ENCODE results near the gene SLC12A8.

Gene SLC12A8

GRCh38 chr3:125231895-125232294 lies 19.3 kb upstream of the SLC12A8 start:
- no peaks in the 10 kb centered on the region for H3K9me2 ChIP-seq (replicated peaks; ENCODE audit: low read depth, low read length)
- H3K9me3 ChIP-seq (ENCODE audit: insufficient read depth, low read depth, low read length), result no peaks in the 10 kb centered on the region
- TF ChIP-seq EZH2phosphoT487 (IDR thresholded peaks at IDR 0.05; ENCODE audit: borderline replicate concordance), result no peak
- TF ChIP-seq, protein P1, sequence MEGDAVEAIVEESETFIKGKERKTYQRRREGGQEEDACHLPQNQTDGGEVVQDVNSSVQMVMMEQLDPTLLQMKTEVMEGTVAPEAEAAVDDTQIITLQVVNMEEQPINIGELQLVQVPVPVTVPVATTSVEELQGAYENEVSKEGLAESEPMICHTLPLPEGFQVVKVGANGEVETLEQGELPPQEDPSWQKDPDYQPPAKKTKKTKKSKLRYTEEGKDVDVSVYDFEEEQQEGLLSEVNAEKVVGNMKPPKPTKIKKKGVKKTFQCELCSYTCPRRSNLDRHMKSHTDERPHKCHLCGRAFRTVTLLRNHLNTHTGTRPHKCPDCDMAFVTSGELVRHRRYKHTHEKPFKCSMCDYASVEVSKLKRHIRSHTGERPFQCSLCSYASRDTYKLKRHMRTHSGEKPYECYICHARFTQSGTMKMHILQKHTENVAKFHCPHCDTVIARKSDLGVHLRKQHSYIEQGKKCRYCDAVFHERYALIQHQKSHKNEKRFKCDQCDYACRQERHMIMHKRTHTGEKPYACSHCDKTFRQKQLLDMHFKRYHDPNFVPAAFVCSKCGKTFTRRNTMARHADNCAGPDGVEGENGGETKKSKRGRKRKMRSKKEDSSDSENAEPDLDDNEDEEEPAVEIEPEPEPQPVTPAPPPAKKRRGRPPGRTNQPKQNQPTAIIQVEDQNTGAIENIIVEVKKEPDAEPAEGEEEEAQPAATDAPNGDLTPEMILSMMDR (conservative IDR thresholded peaks at IDR 0.05; ENCODE audit: low read length), result no peak
- H3K36me3 ChIP-seq (ENCODE audit: insufficient read depth, low read length), result peaks cover 31% of the 10 kb centered on the region; the same call in 1 of the 2 replicates
- no peak overlapping the region for H3K9ac ChIP-seq (ENCODE audit: low read depth, low read length, poor library complexity, severe bottlenecking)
- no peaks in the 10 kb centered on the region for H4K20me1 ChIP-seq (ENCODE audit: insufficient read depth, low read length, poor library complexity, severe bottlenecking)
- no peaks in the 10 kb centered on the region for H3K27me3 ChIP-seq (ENCODE audit: insufficient read depth, low read length, poor library complexity, severe bottlenecking)
- no peak overlapping the region for H3K4me2 ChIP-seq (ENCODE audit: low read depth, low read length, poor library complexity, severe bottlenecking)
- no peak overlapping the region for H3K4me3 ChIP-seq (ENCODE audit: low read length, poor library complexity, severe bottlenecking)
- no peak overlapping the region for H2AFZ ChIP-seq (ENCODE audit: low read length)
- H3K79me2 ChIP-seq (ENCODE audit: insufficient read depth, low read length), result no peaks in the 10 kb centered on the region
- H3F3A ChIP-seq (ENCODE audit: low read depth), result no peaks in the 10 kb centered on the region
- H3K4me1 ChIP-seq (ENCODE audit: insufficient read depth, low read length, poor library complexity, severe bottlenecking), result no peaks in the 10 kb centered on the region

- no peak overlapping the region for H3K9ac ChIP-seq (ENCODE audit: low read depth, low read length, poor library complexity, severe bottlenecking)
- no peaks in the 10 kb centered on the region for H3K79me2 ChIP-seq (ENCODE audit: insufficient read depth, low read length)
- H3K4me1 ChIP-seq (ENCODE audit: insufficient read depth, low read length, poor library complexity, severe bottlenecking), result no peaks in the 10 kb centered on the region
- H4K20me1 ChIP-seq (ENCODE audit: insufficient read depth, low read length, poor library complexity, severe bottlenecking), result no peaks in the 10 kb centered on the region
- no peaks in the 10 kb centered on the region for H3K27me3 ChIP-seq (ENCODE audit: insufficient read depth, low read length, poor library complexity, severe bottlenecking)
- TF ChIP-seq, protein P1 (conservative IDR thresholded peaks at IDR 0.05; ENCODE audit: low read length), result no peak
- TF ChIP-seq EZH2phosphoT487 (IDR thresholded peaks at IDR 0.05; ENCODE audit: borderline replicate concordance), result no peak
- no peaks in the 10 kb centered on the region for H3K9me2 ChIP-seq (replicated peaks; ENCODE audit: low read depth, low read length)
- H3K36me3 ChIP-seq (ENCODE audit: insufficient read depth, low read length), result peaks cover 31% of the 10 kb centered on the region; the same call in 1 of the 2 replicates
- H3K4me3 ChIP-seq (ENCODE audit: low read length, poor library complexity, severe bottlenecking), result no peak overlapping the region
- no peak overlapping the region for H2AFZ ChIP-seq (ENCODE audit: low read length)
- no peaks in the 10 kb centered on the region for H3K9me3 ChIP-seq (ENCODE audit: insufficient read depth, low read depth, low read length)
- no peak overlapping the region for H3K4me2 ChIP-seq (ENCODE audit: low read depth, low read length, poor library complexity, severe bottlenecking)
- H3F3A ChIP-seq (ENCODE audit: low read depth), result no peaks in the 10 kb centered on the region
Measured at GRCh38 chr3:125229707-125230106, 17.2 kb upstream of the SLC12A8 start.

DNA sequence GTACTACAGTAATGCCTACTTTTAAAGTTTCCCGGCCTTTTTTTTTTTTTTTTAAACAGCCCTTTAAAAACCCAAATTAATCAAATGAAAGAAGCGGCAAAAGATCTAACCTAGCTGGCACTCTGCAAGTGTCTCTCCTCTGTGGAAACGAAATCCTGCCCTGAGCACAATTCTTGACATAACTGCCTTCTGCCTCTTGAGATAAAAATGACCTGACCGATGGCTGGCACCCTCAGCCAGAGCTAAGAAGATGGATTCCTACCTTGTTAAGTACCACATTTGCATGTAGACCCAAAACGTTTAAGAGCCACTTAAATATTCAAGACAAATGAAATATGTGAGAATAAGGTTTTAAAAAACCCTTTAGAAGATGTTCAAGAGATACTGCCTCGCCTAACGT lies 16.6 kb upstream of the SLC12A8 start:
- no peaks in the 10 kb centered on the region for H3K4me1 ChIP-seq (ENCODE audit: insufficient read depth, low read length, poor library complexity, severe bottlenecking)
- no peak overlapping the region for H3K4me2 ChIP-seq (ENCODE audit: low read depth, low read length, poor library complexity, severe bottlenecking)
- no peaks in the 10 kb centered on the region for H3K9me2 ChIP-seq (replicated peaks; ENCODE audit: low read depth, low read length)
- no peaks in the 10 kb centered on the region for H3K79me2 ChIP-seq (ENCODE audit: insufficient read depth, low read length)
- TF ChIP-seq EZH2phosphoT487 (IDR thresholded peaks at IDR 0.05; ENCODE audit: borderline replicate concordance), result no peak
- TF ChIP-seq, protein P1 (conservative IDR thresholded peaks at IDR 0.05; ENCODE audit: low read length), result no peak
- no peak overlapping the region for H3K4me3 ChIP-seq (ENCODE audit: low read length, poor library complexity, severe bottlenecking)
- H3F3A ChIP-seq (ENCODE audit: low read depth), result no peaks in the 10 kb centered on the region
- H3K9ac ChIP-seq (ENCODE audit: low read depth, low read length, poor library complexity, severe bottlenecking), result no peak overlapping the region
- no peaks in the 10 kb centered on the region for H3K27me3 ChIP-seq (ENCODE audit: insufficient read depth, low read length, poor library complexity, severe bottlenecking)
- no peaks in the 10 kb centered on the region for H3K9me3 ChIP-seq (ENCODE audit: insufficient read depth, low read depth, low read length)
- H3K36me3 ChIP-seq (ENCODE audit: insufficient read depth, low read length), result peaks cover 31% of the 10 kb centered on the region; the same call in 1 of the 2 replicates
- no peaks in the 10 kb centered on the region for H4K20me1 ChIP-seq (ENCODE audit: insufficient read depth, low read length, poor library complexity, severe bottlenecking)
- H2AFZ ChIP-seq (ENCODE audit: low read length), result no peak overlapping the region

Measured in Loucy (cell line).